C4-2B (cell line): Measurements from ENCODE around the gene NSUN4.
"Not testable (repeated sequence)": the region's sequence is repeated elsewhere in the genome, so short reads cannot be mapped to it uniquely, and the experiment has no call there.

Source experiments
- ZFX ChIP-seq: fragments of 450-650 bp; IDR thresholded peaks from 2 replicates; pipeline ENCODE4 v1.6.1; 2017
- TF ChIP-seq, protein P1 (sequence below): fragments of 450-650 bp; conservative IDR thresholded peaks from 2 replicates; pipeline ENCODE4 v1.5.1; 2017; ENCODE audit warnings: mild to moderate bottlenecking

DNA sequence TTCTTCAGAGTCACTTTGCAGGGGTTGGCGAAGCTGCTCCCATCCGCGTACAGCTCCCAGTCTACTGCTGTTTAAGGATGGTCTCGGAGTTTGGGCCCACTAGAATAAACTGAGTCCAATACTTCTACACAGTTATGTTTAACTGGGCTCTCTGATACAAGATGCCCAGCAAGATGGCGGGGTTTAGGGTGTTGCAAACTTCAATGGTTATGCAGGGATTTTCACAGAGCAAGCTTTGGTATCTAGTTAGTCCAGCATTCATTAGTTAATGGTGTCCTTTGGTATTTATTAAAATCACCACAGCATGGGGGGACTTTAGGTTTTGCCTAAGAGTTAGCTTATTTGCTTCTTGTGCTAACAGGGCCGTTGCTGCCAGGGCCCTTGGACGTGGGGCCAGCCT, 12.4 kb upstream of the NSUN4 start:
- TF ChIP-seq, protein P1, sequence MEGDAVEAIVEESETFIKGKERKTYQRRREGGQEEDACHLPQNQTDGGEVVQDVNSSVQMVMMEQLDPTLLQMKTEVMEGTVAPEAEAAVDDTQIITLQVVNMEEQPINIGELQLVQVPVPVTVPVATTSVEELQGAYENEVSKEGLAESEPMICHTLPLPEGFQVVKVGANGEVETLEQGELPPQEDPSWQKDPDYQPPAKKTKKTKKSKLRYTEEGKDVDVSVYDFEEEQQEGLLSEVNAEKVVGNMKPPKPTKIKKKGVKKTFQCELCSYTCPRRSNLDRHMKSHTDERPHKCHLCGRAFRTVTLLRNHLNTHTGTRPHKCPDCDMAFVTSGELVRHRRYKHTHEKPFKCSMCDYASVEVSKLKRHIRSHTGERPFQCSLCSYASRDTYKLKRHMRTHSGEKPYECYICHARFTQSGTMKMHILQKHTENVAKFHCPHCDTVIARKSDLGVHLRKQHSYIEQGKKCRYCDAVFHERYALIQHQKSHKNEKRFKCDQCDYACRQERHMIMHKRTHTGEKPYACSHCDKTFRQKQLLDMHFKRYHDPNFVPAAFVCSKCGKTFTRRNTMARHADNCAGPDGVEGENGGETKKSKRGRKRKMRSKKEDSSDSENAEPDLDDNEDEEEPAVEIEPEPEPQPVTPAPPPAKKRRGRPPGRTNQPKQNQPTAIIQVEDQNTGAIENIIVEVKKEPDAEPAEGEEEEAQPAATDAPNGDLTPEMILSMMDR, result not testable (repeated sequence)
- TF ChIP-seq ZFX, result not testable (repeated sequence)
